Ecto neural progenitor cell (in vitro differentiated cells): ENCODE results near the gene NIM1K.
A peak's percentile ranks its signal among the peaks of the same experiment; 100 is the strongest.
"Not testable (repeated sequence)": the region's sequence is repeated elsewhere in the genome, so short reads cannot be mapped to it uniquely, and the experiment has no call there.

ENCODE experiments used
- DNase-seq: peaks from one replicate; pipeline ENCODE4 v3.0.0-alpha.2; 2018; ENCODE audit warnings: low spot score

NIM1K gene

DNA sequence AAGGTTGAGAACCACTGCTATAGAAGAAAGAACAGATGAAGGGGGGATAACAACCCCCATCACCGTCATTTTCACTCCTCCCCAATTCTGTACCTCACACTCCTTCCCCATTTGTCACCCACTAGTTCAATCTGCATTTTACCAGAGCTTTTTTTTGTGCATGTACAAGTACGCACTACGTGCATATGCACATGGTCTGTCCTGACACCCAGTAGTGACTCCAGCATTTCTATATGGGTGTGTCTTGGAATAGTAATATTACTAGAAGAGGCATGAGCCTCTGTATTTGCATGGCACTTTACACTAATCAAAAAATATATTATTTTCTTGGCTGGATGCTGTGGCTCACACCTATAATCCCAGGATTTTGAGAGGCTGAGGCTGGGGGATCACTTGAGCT, 38.7 kb downstream of the NIM1K start:
- no peak for DNase-seq

- DNase-seq = no peak
These were observed 40.0 kb downstream of the NIM1K start for GRCh38 chr5:43231977-43232376.

DNA sequence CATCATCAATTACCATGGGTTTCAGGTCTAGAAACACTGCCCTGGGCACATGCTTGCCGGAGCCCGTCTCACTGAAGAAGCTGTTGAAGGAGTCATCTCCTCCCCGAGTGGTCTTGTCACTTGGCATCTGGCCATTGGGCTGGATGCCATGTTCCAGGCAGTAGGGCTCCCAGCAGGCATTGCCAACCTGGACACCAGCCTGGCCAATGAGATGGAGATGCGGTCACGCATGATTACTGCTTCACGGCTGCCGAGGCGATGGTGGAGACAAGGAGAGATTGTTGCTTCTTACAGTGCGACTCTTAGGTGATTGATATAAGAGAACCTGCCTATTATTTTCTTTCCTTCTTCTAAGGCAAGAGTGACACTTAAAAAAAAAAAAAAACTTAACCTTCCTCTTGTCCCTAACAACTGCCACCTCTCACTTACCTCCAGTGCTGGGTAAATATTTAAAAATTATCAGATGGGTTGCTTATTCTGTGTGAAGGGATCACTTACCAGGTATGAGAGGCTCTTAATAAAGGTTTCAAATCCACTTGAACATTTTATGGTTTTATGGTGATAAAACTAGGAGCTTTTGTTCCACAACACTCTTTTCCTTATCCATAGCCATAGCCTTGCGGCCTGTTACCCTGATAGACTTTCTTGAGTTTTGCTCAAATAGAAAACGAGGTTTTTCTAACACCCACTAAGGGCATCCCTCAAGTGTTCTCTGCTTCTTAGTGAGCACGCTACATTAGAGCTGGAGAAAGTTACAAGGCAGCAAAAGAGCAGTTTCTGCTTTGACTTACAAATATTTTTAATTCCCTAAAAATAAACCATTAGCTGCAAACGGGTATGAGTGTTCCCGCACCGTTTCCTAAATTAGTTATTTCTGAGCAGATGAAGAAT, 41.2 kb downstream of the NIM1K start:
- DNase-seq = no peak

DNA sequence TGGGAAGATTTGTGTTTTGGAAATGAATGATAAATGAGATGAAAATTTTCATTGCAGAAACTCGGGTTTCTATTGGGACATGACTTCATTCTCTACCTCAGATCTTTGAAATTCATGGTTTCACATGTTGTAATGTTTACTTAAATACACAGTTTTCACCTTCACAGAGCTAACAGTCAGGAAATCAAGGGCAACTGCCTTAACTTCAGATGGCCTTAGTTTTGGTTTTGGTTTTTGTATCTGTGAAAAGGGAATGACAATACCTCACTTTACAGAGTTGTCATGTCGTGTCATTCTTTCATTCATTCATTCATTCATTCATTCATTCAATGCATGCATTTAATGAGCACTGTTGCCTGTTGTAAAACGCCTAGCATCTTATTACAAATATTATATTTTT, 41.9 kb downstream of the NIM1K start:
- DNase-seq = no peak

GRCh38 chr5:43236653-43237355, 44.8 kb downstream of the NIM1K start:
- DNase-seq = no peak

GRCh38 chr5:43242196-43242595, 50.2 kb downstream of the NIM1K start:
- no peak for DNase-seq

DNA sequence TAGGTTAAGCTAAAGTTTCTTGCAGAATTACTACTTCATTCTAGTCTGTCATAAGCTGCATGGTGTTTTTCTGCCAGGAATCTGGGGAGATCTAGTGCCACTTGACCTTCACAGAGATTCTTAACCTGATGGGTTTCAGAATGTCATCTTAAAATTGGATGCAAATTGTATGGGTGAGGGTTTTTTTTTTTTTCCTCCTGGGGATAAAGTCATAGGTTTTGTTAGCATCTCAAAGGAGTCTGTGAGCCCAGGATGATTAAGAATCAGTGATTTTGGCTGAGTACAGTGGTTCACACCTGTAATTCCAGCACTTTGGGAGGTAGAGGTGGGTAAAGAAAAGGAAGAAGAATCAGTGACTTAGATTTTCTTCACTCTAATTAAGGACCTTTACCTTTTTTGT, 51.2 kb downstream of the NIM1K start:
- DNase-seq = no peak

DNA sequence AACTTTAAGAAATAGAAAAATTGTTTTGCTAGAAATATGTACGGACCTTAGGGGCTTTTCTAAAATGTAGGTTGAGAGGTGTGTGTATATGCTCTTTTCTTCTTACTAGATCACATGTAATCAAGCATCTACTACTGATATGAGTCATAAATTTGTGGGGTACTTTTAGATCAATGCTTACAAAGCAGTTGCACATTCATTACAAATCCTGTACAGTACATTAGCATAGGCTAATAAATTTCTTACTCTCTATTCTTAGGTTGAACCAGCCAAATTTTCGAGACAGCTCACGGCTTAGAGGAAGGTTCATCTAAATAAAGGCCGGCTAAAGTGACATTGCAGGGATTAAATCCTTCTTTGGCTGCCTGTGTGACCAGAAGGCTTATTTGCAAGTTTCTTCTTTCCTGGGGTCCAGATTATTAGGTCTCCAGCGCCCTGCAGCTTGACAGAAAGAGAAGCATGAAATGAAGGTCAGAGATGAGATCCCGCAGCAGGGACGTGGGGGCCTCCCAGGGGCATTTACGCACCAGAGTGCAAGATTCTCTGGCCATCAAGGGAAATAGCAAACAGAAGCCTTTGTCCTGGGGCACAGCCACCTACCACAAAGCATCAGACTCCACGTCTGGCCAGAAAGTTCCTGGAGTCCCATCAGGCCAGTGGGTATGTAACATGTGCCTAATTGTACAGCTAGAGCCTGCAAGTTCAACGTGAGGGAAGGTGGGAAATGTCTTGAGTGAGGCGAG, 53.0 kb downstream of the NIM1K start:
- DNase-seq = peak; percentile 54

DNA sequence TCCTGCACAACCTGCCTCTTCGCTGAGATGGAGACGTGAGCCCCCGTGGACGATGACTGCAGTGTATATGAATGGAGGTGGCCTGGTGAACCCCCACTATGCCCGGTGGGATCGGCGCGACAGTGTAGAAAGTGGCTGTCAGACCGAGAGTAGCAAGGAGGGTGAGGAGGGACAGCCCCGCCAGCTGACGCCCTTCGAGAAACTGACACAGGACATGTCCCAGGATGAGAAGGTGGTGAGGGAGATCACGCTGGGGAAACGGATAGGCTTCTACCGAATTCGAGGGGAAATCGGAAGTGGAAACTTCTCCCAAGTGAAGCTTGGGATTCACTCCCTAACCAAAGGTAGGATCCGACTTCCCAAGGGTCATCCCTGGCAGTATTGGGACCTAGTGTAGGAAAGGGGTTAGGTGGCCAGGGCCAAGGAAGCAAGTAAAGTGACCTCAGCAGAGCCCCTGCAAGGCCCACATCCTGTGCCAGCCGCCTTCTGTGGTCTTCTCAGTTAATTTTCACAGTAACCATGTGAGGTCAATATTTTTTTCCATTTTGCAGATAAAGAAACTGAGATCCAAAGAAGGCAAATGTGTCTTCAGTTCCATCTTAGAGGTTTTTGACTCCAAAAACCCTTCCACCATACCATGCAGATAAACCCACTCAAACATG, 53.8 kb downstream of the NIM1K start:
- DNase-seq = no peak

DNA sequence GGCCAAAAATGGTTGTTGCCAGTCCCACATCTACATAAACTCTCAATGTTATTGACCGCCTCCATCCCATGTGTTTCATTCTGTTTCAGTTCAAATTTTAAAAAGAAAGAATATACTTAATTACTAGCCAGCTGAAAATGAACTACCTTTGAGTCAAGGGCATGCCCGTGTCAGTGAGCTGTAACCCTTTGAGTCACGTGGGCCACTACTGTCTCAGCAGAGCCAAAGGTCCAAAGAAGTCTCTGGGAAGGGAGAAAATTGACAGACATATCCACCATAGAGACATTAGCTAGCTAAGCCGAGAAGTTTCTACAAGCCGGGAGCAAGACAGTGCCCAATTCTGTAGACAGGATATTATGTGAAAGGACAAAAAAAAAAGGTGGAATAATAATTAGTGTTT, 59.7 kb downstream of the NIM1K start:
- no peak for DNase-seq

DNA sequence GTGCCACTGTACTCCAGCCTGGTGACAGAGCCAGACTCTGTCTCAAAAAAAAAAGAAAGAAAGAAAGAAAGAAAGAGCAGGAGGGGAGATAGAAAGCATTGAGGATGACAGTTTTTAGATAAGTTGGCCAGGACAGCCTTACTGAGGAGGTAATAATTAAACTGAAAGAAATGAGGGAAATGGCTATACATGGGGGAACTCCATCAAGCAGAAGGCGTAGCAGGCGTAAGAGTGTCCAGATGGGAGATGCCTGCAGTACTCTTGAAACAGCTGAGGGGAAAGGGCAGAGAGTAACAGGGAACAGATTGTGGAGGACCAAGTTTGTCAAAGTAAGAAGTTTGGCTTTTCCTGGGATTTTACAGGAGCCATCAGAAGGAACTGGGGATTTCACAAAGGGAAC, 63.7 kb downstream of the NIM1K start:
- no peak for DNase-seq

GRCh38 chr5:43256261-43256966, 64.4 kb downstream of the NIM1K start:
- no peak for DNase-seq

GRCh38 chr5:43258116-43258515, 66.1 kb downstream of the NIM1K start:
- no peak for DNase-seq

DNA sequence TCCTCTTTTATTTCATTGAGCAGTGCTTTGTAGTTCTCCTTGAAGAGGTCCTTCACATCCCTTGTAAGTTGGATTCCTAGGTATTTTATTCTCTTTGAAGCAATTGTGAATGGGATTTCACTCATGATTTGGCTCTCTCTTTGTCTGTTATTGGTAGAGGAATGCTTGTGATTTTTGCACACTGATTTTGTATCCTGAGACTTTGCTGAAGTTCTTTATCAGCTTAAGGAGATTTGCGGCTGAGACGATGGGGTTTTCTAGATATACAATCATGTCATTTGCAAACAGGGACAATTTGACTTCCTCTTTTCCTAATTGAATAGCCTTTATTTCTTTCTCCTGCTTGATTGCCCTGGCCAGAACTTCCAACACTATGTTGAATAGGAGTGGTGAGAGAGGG, 70.2 kb downstream of the NIM1K start:
- DNase-seq = not testable (repeated sequence)

DNA sequence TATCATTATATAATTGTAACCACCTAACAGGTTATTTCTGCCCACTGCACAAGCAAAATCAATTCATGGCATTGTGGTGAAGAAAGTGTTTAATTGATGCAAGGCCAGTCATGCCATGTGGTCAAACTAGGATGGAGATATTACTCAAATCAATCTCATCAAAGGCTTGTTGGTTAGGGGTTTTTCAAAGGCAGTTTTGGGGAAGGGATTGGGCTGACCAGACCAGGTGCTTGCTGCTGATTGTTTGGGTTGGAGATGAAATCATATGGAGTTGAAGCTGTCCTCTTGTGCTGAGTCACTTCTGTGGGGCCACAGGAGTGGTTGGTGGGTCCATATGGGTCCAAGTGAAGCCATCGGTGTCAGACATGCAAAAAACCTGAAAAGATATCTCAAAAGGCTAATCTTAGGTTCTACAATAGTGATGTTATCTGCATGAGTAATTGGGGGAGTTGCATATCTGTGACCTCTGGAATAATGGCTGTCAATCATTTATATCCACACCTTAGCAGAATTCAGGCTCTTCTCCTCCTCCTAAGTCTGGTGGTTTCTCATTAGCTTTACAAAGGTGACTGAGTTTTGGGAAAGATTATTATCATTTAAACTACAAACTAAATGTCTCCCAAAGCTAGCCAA, 76.3 kb downstream of the NIM1K start:
- no peak for DNase-seq

DNA sequence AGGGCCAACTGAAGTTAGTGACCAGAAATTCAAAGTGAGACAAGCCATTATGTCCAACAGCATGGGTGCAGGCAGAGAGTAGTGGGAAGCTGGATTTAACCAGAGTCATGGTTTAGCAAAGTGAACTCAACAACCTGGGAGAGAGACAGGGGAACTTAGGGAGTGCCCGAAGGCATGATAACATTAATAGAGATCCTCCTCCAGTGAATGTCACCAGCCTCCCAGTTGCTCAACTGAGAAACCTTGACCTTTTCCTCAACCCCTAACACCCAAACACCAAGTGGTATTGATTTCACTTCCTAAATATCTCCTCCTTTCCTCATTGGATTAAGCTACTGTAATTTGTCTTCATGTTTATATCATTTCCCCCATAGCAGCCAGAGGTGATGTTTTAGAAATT, 78.6 kb downstream of the NIM1K start:
- DNase-seq = no peak

- DNase-seq = no peak
These were observed 81.5 kb downstream of the NIM1K start for GRCh38 chr5:43273552-43273951.

- DNase-seq = no peak
These were observed 82.5 kb downstream of the NIM1K start for GRCh38 chr5:43274435-43275114.

DNA sequence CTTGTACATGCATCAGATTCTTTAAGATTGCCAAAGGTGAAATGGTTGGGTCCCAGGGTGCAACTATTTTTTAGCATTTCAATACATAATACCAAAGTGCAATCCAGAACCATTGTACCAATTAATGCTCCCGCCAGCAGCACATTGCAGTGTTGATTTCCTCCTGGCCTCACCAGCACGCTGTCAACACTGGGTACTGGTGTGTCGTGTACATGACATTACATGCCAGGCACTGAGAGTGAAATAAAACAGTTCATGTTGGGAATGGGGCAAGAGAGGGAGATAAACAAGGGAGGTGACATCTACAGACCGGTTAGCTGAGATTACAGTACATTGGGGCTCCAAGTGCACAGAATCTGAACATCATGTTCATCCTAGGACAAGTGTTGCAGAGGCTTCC, 83.4 kb downstream of the NIM1K start:
- DNase-seq = no peak

GRCh38 chr5:43279548-43280274, 87.7 kb downstream of the NIM1K start:
- DNase-seq = no peak
